Gastrocnemius medialis (tissue), 4 donors: ENCODE measurements around the gene LATS1.

Experiments used
- CTCF ChIP-seq, 5 experiments: fragments of 450-650 bp in 3 of 5; fragments of 200-600 bp in 2 of 5; sonication (generic) in 2 of 5; IDR thresholded peaks in 4 of 5; conservative IDR thresholded peaks in 1 of 5; 1 replicate in 4 of 5; 2 replicates in 1 of 5; pipeline ENCODE4 v1.5.1; 2016 to 2019; ENCODE audit warnings: antibody characterized with exemption in 5 of 5, mild to moderate bottlenecking in 3 of 5, moderate library complexity in 3 of 5
- POLR2A ChIP-seq, 2 donors: fragments of 450-650 bp; IDR thresholded peaks; one replicate each; pipeline ENCODE4 v1.6.1; 2017; ENCODE audit warnings: antibody characterized with exemption in 2 of 2, mild to moderate bottlenecking in 2 of 2, moderate library complexity in 2 of 2

- no peak for TF ChIP-seq CTCF (IDR thresholded peaks at IDR 0.05 in 4 of 5, conservative IDR thresholded peaks at IDR 0.05 in 1 of 5)
- no peak for TF ChIP-seq POLR2A (IDR thresholded peaks at IDR 0.05)
Measured at GRCh38 chr6:149683256-149683859, 34.5 kb downstream of the LATS1 start.
